Measurements from ENCODE around the gene AADACL4.

Gene AADACL4

DNA sequence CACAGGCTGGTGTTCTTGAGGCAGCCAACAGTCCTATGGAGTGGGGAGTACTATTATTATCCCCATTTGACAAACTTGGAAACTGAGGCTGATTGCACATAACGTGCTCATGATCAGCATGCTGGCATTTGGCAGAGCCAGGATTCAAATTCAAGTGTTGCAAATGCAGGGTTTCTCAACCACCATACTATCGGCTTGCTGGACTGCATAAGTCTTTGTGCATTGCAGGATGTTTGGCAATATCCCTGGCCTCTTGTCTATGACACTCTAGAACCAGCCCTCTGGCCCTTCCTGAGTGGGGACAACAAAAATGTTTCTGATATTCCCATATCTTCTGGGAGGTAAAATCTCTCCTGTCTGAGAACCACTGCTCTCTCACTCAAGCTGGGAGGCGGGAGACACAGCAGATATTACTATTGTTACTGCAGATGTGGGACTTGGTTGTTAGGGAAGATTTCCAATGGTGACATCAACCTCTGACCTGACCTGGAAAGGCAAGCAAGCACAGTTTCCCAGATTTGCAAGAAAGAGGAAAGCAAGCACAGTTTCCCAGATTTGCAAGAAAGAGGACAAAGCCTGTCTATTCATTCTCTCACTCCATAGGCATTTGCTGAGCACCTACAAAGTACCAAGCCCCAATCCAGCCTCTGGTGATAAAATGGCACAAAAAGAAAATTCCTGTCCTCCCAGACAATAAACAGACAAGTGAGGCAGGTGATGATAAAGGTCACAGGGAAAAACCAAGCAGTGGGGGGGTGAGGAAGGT lies 71.0 kb downstream of the AADACL4 start:
- TF ChIP-seq, protein P1, sequence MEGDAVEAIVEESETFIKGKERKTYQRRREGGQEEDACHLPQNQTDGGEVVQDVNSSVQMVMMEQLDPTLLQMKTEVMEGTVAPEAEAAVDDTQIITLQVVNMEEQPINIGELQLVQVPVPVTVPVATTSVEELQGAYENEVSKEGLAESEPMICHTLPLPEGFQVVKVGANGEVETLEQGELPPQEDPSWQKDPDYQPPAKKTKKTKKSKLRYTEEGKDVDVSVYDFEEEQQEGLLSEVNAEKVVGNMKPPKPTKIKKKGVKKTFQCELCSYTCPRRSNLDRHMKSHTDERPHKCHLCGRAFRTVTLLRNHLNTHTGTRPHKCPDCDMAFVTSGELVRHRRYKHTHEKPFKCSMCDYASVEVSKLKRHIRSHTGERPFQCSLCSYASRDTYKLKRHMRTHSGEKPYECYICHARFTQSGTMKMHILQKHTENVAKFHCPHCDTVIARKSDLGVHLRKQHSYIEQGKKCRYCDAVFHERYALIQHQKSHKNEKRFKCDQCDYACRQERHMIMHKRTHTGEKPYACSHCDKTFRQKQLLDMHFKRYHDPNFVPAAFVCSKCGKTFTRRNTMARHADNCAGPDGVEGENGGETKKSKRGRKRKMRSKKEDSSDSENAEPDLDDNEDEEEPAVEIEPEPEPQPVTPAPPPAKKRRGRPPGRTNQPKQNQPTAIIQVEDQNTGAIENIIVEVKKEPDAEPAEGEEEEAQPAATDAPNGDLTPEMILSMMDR (conservative IDR thresholded peaks at IDR 0.05; ENCODE audit: control insufficient read depth, insufficient read depth, low read depth, low read length) = no peak
- no peak overlapping the region for H3K4me3 ChIP-seq (ENCODE audit: control insufficient read depth, low read depth, low read length)
- no peak for DNase-seq (ENCODE audit: low read depth)

DNA sequence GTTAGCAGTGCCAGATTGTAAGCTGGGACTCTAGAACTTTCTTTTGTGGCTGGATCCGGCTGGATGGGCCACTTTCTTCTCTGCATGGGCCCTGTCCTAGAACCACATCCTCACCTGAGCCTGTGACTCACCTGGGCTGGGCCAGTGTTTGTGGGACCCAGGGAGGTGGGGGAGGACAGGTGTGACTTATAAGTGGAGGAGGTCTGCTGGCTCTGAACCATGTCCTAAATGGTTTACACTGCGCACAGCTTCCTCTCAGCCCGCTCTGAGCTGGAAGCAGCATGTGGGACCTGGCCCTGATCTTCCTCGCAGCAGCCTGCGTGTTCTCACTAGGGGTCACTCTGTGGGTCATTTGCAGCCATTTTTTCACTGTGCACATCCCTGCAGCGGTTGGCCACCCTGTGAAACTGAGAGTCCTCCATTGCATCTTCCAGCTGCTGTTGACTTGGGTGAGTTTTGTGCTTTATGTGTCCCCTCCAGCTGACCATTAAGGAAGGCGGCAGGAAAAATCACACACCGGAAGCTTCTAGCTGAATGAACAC lies 72.1 kb downstream of the AADACL4 start, which contains the start of gene AADACL3:
Gene AADACL3 (plus strand): TSS at position 215 of the 542 bp plus-strand sequence. CDS start 67 bp downstream, at position 282.
- no peak within 1 kb of the TSS for H3K4me3 ChIP-seq (ENCODE audit: control insufficient read depth, low read depth, low read length)
- TF ChIP-seq, protein P1 (conservative IDR thresholded peaks at IDR 0.05; ENCODE audit: control insufficient read depth, insufficient read depth, low read depth, low read length) = no peak
- DNase-seq (ENCODE audit: low read depth) = no peak
